Thyroid gland (tissue), 4 donors: ENCODE data around the gene EPHA10.

ENCODE experiments used
- CTCF ChIP-seq, 6 experiments: fragments of 200-600 bp in 3 of 6; fragments of 450-650 bp in 3 of 6; sonication (generic) in 3 of 6; IDR thresholded peaks; one replicate each; pipeline ENCODE4 v1.5.1; 2016 to 2019; ENCODE audit warnings: antibody characterized with exemption in 6 of 6, mild to moderate bottlenecking in 2 of 6, inconsistent platforms in 1 of 6, moderate library complexity in 1 of 6
- POLR2A ChIP-seq, 2 donors: fragments of 450-650 bp; IDR thresholded peaks; one replicate each; pipeline ENCODE4 v1.6.1; 2017; ENCODE audit warnings: antibody characterized with exemption in 2 of 2, mild to moderate bottlenecking in 2 of 2, moderate library complexity in 1 of 2

- TF ChIP-seq POLR2A (IDR thresholded peaks at IDR 0.05) (no peak), CTCF (IDR thresholded peaks at IDR 0.05) (no peak)
These were observed 500 bp downstream of the EPHA10 start for GRCh38 chr1:37764414-37764825.
